HG03432 (cell line): ENCODE results near the gene ARID3A.

Source experiments
- ATAC-seq: cut with Tn5 transposase; IDR thresholded peaks from one replicate; pipeline ENCODE4 v1.9.1; 2021; ENCODE audit warnings: mild to moderate bottlenecking, moderate library complexity; ENCODE audit not compliant: unreplicated experiment

The ARID3A gene

GRCh38 chr19:984165-984967 lies 58.5 kb downstream of the ARID3A start, which contains the start of gene WDR18:
Gene WDR18, plus strand, starts transcription at chr19:984345. Its CDS starts 9 bp downstream, at chr19:984354.
- peak; percentile 77 for ATAC-seq

GRCh38 chr19:986083-986482 lies 60.2 kb downstream of the ARID3A start:
- ATAC-seq, result no peak

GRCh38 chr19:988081-988480 lies 62.2 kb downstream of the ARID3A start:
- ATAC-seq, result no peak

- no peak for ATAC-seq
Measured at GRCh38 chr19:988510-988909, 62.7 kb downstream of the ARID3A start.

GRCh38 chr19:989381-990081 lies 63.7 kb downstream of the ARID3A start:
- no peak for ATAC-seq

GRCh38 chr19:990119-990571 lies 64.3 kb downstream of the ARID3A start:
- ATAC-seq, result no peak

- no peak for ATAC-seq
Measured at GRCh38 chr19:990746-991145, 64.9 kb downstream of the ARID3A start.

- ATAC-seq, result no peak
Measured at GRCh38 chr19:991174-991931, 65.5 kb downstream of the ARID3A start.

GRCh38 chr19:991932-992669 lies 66.3 kb downstream of the ARID3A start:
- ATAC-seq, result no peak

GRCh38 chr19:992670-993055 lies 66.8 kb downstream of the ARID3A start:
- ATAC-seq, result no peak

- no peak for ATAC-seq
Measured at GRCh38 chr19:993361-993830, 67.6 kb downstream of the ARID3A start.

GRCh38 chr19:993831-994393 lies 68.1 kb downstream of the ARID3A start:
- no peak for ATAC-seq

- no peak for ATAC-seq
Measured at GRCh38 chr19:994516-994915, 68.7 kb downstream of the ARID3A start.

GRCh38 chr19:995051-995827 lies 69.4 kb downstream of the ARID3A start:
- no peak for ATAC-seq

GRCh38 chr19:996051-996838 lies 70.4 kb downstream of the ARID3A start:
- ATAC-seq, result no peak

- no peak for ATAC-seq
Measured at GRCh38 chr19:998064-998463, 72.2 kb downstream of the ARID3A start.

- ATAC-seq, result no peak
Measured at GRCh38 chr19:999379-999719, 73.5 kb downstream of the ARID3A start.

- ATAC-seq, result no peak
Measured at GRCh38 chr19:1000095-1000494, 74.3 kb downstream of the ARID3A start, which contains the start of gene GRIN3B. Gene GRIN3B, plus strand, starts transcription at chr19:1000419. Its CDS starts 19 bp downstream, at chr19:1000438.
